GM19455 (cell line): ENCODE results near the gene PLXNA4.
"Not testable (repeated sequence)": the region's sequence is repeated elsewhere in the genome, so short reads cannot be mapped to it uniquely, and the experiment has no call there.

Experiments
- ATAC-seq: cut with Tn5 transposase; IDR thresholded peaks from one replicate; pipeline ENCODE4 v1.9.1; 2021; ENCODE audit not compliant: unreplicated experiment

Gene PLXNA4, protein sequence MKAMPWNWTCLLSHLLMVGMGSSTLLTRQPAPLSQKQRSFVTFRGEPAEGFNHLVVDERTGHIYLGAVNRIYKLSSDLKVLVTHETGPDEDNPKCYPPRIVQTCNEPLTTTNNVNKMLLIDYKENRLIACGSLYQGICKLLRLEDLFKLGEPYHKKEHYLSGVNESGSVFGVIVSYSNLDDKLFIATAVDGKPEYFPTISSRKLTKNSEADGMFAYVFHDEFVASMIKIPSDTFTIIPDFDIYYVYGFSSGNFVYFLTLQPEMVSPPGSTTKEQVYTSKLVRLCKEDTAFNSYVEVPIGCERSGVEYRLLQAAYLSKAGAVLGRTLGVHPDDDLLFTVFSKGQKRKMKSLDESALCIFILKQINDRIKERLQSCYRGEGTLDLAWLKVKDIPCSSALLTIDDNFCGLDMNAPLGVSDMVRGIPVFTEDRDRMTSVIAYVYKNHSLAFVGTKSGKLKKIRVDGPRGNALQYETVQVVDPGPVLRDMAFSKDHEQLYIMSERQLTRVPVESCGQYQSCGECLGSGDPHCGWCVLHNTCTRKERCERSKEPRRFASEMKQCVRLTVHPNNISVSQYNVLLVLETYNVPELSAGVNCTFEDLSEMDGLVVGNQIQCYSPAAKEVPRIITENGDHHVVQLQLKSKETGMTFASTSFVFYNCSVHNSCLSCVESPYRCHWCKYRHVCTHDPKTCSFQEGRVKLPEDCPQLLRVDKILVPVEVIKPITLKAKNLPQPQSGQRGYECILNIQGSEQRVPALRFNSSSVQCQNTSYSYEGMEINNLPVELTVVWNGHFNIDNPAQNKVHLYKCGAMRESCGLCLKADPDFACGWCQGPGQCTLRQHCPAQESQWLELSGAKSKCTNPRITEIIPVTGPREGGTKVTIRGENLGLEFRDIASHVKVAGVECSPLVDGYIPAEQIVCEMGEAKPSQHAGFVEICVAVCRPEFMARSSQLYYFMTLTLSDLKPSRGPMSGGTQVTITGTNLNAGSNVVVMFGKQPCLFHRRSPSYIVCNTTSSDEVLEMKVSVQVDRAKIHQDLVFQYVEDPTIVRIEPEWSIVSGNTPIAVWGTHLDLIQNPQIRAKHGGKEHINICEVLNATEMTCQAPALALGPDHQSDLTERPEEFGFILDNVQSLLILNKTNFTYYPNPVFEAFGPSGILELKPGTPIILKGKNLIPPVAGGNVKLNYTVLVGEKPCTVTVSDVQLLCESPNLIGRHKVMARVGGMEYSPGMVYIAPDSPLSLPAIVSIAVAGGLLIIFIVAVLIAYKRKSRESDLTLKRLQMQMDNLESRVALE (N-terminal part only)

DNA sequence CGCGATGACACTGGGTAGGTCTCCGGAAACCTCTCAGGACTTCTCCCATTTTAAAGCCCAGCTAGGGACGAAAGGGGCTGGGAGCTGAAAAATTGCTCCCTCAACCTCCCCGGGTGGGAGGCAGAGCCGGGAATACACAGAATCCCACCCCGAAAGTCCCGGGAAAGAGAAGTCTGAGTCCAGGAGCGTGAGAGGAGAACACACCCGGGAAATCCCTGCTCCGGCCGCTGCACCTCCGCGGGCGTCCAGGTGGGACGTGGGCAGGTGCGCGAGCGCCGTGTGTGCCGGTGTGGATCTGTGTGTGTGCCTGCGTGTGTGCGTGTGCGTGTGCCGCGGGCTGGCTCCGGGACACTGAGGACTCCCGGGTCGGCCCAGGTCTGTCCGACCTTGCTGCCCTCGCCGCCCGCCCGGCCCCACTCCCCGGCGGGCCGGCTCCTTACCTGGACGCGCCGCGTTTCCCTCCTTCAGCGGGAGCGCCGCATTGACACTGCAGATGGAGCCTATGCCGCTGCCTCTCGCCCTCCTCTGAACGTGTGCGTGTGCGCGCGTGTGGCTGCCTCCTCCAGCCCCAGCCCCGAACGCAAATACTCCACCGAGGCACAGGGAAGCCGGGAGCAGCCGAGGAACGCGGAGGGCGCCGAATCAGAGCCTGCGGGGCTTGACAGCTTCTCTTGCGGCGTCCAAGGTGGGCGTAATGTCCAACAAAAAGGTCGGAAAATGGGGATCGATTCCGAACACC is at the start of gene PLXNA4:
Gene PLXNA4 (minus strand): TSS at position 489 of the 739 bp plus-strand sequence. CDS start 67,777 bp downstream, outside the sequence.
- ATAC-seq: no peak

DNA sequence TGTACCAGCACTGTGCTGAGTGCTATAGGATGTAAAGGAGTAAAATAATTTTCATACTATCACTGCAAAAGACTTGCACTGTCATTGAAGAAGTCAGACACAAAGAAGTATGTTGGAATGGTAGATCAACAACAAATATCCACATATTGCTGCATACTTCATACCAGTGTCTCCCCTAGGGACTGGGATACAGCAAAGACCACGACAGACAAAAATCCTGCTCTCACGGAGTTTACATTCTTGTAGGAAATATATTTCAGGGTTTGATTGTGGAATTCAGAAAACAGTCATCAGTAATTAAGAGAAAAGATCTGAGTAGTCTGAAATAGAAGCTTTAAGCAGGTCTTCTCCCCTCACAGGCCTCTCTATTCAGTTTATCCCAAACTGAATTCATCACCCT is 49.4 kb upstream of the PLXNA4 start:
- ATAC-seq: no peak

DNA sequence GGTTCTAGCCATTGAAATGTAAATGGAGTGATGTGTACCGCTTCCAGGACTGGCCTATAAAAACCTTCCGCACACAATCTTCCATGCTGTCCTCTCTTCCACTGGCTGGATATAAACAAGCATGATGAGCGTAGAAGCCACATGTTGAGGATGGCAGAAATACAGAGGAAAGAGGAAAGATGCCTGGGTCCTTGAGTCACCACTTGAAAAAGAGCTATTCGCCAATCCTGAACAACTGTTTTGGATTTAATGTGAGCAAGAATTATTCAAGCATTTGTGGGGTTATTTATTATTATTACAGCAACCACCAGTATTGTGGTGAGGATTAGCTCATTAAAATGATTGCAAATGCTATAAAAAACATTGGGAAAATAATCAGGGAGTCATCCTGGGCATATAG is 45.8 kb upstream of the PLXNA4 start:
- ATAC-seq: no peak

DNA sequence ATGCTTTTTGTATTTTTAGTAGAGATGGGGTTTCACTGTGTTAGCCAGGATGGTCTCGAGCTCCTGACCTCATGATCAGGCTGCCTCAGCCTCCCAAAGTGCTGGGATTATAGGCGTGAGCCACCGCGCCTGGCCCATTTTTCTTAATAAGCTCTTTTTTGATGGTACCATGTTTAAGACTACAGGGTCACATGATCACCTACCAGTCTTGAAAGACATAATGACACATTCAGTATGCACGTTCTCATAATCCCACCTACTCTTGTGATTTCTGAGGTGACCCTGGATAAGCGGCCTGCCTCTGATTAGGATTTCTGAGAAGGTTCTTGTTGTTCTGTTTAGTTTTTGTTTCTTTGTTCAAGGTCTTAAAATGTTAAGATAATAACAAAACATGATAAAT is 43.7 kb upstream of the PLXNA4 start:
- ATAC-seq: no peak

DNA sequence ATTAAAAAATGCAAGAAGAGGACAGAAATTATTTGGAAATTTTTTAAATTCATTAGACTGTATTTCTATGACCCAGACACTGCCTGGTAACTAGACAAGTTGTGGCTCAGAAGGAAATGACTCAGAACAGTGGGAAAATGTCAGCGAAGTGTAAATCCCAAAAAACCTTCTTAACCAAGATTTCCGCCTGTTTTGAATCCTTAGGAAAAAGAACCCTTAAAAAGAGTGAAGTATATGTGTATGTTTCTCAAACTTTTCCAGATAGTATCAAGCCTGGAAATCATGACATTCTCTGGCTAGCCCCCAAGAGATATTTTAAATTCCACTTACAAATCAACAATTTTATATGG is 42.7 kb upstream of the PLXNA4 start:
- no peak for ATAC-seq

DNA sequence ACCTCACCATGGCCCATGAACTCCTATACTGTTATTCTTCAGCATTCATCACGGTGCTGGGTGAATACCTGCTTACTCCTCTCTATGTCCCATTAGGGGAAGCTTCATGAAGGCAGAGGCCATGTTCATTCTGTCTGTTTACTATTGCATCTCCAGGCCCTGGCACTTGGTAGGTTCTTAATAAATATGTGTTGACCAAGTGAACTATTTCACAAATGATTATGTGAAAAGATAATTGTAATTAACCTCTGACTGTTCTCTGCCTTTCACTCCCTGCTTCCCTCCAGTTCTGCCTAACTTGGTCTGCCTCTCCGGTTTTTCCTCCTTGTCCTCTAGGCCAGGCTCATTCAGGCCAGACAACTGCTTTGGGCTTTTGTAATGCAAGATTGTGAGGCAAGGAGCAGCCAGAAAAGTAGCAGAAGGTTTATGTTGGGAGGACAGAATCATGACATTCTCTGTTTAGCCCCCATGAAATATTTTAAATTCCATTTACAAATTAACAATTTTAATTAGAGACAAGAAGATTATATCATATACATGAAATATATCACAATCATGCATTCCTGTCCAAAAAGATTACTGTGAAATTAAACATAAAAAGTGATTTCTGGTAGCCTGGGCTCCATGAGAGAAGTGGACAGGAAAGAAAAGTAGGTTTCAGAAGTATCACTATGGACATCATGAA is 42.1 kb upstream of the PLXNA4 start:
- ATAC-seq: no peak

DNA sequence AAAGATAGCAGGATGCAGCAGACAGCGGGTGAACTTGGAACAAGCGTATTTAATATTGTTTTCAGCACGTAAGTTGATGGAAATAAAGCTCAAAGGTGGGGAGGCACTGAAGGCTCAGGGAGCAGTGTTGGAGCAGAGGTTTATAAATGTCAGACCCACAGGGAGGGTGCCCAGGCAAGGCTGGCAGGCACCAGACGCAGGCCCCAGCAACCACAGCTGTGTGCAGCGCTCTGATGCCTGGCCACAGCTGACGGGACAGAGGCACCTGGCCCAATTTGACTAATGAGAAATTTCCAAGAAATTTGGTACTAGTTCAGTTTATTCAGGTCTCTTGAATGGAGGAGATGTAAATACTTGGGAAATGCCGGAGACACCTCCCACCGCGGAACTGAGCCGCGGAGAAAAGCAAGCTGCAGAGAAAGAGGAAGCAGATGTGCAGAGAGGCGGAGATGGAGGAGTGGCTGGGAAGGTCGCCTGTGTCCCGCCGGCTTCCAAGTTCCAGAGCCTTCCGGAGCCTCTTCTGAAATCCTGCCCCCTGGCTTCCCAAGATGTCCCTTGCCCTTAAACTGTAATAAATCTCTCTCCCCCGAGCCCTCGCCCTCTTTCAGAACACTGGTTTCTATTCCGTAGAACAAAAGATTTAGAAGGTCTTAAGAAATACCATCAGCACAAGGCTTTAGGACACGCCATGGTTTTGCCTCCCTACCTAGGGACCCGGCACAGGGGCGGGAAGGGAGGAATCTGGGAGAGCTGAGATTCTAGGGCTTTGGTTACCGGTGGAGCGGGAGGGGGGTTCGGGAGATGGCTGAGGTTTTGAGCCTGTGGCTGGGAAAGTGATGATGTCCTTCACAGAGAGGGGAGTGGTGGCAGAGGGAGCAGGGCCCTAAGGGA is 38.4 kb upstream of the PLXNA4 start:
- ATAC-seq: no peak

DNA sequence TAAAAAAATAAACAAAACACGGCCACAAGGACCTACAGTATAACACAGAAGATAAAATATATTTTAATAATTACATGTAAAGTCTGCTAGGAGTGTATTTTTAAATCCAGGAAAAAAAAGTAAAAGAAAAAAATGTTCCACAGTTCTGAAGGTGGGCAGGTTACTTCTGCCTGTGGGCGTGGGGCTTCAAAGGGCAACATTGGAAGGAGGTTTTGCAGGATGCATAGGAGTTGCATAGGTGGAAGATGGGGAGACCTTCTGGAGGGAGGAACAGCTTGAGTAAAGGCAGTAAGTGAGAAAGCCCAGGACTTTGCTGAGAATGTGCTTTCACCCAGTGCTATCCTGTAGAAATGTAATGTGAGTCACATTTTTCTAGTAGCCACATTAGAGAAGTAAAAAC is 37.5 kb upstream of the PLXNA4 start:
- no peak for ATAC-seq

DNA sequence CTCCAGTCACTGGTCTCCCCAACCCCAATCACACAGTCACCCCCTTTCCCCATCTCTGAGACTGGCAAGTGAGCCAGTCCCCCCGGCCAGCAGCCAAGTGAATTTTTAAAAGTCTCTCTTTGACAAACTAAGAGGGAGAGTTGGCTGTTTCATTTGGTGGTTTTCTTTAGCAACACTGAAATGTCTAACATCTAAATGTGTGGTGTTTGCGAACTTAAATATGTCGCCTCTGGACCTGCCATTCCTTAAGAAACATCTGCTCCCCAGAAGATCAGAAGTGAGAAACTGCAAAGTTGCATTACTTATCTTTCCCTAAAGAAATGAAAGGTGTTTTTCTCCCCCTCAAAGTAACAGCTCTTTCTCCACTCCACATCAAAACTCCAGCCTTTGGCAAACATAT is 34.7 kb upstream of the PLXNA4 start:
- ATAC-seq: no peak

DNA sequence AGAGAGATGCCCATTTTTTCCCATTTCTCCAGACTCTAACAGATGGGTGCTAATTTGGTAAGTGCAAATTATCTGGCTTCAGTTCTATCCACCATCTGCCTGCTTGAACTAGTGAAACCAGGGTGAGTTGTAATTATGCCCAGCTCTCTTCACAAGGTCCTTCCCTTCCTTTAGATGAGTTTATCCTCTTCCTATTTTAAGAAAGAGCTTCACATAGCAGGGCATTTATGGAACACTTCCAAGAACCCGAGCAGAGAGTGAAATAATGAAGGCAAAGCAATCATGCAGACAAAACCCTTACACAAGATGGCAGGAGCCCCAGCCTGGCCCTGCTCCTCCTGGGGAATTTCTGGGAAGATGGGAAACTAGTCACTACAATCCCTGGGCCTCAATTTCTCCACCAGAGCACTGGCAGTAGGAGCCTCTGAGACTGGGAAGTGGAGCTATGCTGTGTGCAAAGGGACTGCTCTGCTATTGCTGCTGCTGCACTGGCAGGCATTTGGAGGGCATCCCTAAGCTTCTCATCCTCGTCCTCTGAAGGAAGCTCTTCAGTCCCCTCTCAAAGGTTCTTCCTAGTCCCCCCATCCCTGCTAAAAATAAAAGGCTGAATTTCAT is 33.7 kb upstream of the PLXNA4 start:
- no peak for ATAC-seq

DNA sequence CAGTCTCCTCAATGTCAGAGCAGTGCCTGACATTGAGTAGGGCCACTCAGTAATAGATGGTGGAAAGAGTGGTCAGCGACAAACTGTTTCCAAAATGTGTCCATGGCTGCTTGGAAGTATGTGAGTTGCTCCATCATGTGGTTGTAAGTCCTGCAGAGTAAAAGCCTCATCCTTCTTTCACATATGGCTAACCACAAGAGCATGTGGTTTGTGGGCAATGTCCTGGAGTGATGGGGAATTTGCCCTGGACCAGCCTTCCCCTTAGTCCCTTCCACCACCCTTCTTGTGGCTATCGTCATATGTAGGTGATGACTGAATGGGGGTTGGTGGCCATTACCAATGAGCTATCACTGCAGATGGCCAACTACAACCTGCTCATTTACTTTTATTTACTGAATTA is 33.0 kb upstream of the PLXNA4 start:
- ATAC-seq: no peak

DNA sequence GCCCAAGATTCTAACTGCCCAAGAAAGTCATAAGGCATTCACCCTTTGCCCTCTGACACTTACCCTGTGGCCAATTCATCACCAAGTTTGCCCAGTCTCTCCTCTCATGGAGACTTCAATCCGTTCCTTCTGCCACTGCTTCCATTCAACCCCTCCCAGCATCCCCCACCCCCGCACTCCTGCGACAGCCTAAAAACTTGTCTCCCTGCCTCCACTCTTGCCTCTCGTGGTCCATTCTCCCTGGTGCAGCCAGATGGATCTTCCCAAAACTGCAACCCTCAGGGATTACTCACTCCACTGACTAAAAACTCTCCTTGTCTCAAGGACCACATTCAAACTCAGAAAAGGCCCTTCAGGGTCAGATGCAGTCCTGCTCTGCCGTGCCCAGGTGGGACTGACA is 32.3 kb upstream of the PLXNA4 start:
- no peak for ATAC-seq

DNA sequence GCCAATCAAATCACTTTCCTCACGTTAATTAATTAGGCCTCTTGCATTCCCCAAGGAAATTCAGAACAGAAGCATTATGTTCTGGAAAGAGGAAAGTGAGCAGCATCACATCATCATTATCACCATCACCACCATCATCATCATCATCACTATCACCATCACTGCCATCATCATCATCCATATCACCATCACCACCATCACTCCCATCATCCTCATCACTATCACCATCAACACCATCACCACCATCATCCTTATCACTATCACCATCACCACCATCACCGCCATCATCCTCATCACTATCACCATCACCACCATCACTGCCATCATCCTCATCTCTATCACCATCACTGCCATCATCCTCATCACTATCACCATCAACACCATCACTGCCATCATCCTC is 31.4 kb upstream of the PLXNA4 start:
- ATAC-seq: no peak

DNA sequence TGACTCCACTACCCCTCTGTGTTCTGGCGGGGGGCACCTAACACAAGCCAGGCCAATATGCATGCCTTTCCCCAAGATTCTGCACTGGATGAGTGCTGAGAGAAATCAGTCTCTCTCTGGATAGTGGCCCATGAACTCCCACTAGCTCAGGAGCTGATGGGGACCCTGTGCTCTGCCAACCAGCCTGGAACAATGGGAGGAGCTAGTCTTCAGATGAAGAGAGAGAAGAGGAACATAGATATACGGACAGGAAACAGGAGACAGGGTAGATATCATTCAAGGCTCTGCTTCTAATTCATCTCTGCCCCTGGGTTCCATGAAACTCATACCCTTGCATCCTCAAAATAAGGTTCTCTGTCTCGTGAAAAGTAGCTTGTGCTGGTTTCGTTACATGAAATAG is 27.9 kb upstream of the PLXNA4 start:
- ATAC-seq: no peak

DNA sequence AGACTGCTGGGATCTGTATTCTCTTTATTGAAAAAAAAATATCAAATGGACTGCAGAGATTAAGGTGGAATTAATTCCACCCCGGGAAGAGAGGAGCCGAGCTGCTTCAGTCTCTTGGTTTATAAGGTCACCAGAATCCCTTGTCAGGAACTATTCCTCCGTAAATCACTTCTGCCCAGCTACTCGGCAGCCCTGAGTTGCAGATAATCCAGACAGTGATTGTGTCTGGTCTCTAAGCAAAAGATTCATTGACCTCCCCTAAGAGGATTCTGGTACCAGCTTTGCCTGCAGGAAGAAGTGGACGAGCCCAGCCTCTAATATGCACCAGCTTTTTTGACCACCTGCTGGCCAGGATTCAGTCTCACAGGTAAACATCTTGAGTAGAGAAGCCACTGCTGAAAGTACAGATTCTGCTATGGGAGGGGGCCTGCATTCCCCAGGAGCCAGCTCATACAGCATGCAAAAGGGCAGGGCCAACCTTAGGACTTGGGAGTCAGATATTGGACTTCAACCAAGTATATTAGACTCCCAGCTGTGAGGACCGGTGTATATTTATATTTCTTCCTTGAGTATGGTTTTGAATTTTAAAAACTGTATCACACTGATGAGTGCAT is 27.1 kb upstream of the PLXNA4 start:
- no peak for ATAC-seq

DNA sequence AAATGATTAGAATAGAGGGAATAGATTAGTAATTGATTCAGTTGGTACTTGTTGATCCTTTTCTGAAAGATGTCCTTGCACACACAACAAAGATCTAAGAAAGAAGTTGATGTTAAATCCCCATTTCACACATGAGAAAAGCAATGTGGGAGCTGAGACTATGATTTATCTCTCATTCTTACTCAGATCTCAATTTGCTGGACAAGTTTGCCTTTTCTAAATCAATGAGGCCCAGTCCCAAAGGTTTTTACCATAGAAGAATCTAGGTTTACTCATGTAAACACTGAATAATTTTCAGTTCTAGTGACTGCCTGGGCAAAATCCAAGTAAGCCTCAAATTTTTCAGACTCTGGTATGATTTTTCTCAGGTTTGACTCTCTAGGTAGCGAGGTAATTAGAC is 25.5 kb upstream of the PLXNA4 start:
- ATAC-seq: no peak

DNA sequence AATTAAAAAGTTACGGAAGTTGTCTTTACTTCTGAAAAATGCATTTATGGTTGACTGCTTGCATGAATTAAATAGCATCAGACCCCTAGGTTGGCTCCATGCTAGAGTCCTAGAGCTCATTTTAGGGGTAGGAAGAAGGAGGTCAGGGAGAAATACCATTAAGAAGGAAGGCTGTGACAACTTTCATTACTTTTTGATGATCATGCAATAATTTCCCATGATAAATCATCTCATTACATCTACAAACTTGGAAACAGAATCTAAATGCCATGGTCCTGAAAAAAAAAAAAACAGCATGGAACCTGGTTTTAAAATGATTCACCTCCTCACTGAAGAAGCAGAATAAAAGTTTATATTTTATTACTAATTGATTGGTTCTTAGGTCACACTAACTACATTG is 20.3 kb upstream of the PLXNA4 start:
- no peak for ATAC-seq

DNA sequence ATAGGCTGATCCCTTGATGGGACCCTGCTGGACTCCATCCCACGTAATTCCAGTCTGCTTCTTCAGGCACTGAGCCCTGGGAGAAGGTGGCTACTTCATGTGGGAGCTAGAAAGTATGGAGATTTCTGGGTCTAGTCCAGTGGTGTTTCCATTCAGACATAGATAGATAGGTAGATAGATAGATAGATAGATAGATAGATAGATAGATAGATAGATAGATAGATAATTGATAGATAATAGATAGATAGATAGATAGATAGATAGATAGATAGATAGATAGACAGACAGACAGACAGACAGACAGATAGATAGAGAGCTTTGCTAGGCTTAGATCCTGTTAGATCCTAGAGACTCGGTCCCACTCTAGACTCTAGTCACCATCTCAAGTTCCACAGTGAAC is 18.5 kb upstream of the PLXNA4 start:
- not testable (repeated sequence) for ATAC-seq
